GM10266 (cell line): Measurements from ENCODE around the gene PLXNA2.

Source experiments
- DNase-seq: peaks from one replicate; pipeline ENCODE4 v3.0.0; 2012; ENCODE audit errors: extremely low spot score
- TF ChIP-seq, protein P1 (sequence below): IDR thresholded peaks from 2 replicates; pipeline ENCODE4 v1.5.1; 2012; ENCODE audit warnings: mild to moderate bottlenecking, low read depth; ENCODE audit not compliant: control insufficient read depth, insufficient read depth; ENCODE audit errors: missing control alignments

Gene PLXNA2

GRCh38 chr1:208058756-208059155 is 185.4 kb downstream of the PLXNA2 start:
- DNase-seq, result no peak
- TF ChIP-seq, protein P1, sequence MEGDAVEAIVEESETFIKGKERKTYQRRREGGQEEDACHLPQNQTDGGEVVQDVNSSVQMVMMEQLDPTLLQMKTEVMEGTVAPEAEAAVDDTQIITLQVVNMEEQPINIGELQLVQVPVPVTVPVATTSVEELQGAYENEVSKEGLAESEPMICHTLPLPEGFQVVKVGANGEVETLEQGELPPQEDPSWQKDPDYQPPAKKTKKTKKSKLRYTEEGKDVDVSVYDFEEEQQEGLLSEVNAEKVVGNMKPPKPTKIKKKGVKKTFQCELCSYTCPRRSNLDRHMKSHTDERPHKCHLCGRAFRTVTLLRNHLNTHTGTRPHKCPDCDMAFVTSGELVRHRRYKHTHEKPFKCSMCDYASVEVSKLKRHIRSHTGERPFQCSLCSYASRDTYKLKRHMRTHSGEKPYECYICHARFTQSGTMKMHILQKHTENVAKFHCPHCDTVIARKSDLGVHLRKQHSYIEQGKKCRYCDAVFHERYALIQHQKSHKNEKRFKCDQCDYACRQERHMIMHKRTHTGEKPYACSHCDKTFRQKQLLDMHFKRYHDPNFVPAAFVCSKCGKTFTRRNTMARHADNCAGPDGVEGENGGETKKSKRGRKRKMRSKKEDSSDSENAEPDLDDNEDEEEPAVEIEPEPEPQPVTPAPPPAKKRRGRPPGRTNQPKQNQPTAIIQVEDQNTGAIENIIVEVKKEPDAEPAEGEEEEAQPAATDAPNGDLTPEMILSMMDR, result no peak

- TF ChIP-seq, protein P1, result no peak
- DNase-seq, result no peak
Measured at GRCh38 chr1:208058267-208058666, 185.9 kb downstream of the PLXNA2 start.

DNA sequence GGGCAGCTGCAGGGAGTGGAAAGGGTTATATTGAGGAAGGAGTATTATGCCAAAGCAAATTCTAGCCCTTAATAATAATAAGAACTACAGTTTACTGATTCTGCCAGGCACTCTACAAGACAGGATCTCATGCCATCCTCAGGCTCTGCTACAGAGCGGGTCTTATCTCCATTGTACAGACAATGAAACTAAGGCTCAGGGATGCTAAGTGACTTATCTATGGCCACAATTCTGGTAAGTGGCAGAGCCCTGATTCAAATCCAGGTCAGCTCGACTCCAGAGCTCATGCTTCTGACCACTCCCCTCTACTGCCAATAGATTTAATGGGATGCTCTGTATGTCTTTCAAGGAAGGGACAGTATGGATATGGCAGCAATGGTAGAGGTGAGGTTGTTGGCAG is 187.1 kb downstream of the PLXNA2 start:
- DNase-seq, result no peak
- TF ChIP-seq, protein P1, result no peak

DNA sequence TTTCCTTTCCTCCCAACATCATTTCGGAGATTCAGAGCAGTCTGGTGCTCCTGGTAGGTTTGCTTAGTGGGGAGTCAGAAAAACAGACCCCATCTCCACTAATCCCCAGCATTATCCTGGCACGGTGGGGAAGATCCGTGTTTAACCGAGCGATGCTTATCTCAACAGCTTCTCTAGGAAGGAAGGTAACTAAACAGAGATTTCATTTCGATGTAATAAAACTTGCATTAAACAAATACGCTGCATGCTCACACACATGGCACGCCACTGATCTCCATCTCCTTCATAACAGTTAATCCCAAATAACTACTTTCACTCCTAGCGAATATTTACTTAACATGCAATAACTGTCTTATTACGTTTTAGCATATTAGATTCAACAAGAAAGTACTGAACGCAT is 188.6 kb downstream of the PLXNA2 start:
- no peak for DNase-seq
- TF ChIP-seq, protein P1, result no peak

DNA sequence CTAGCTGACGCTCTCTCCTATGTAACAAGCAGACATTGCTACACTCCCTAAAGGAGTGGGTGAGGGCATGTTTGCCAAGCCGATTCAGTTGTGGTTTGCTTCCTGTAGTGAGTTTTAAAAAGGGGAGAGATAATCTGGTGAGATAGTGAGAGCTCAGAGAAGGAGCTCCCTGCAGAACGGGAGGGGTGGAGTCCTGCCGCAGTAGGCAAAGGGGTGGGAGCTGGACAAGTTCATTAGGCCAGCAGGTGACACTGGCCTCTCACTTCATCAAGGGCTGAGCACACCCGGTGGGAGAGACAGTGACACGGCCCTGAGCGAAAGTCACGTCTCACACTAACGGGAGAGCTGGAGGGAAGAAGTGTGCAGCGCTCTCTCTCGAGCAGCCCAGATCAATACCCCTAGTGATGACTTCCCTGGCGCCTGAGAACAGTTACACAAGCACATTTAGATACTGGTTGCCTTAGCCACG is 189.2 kb downstream of the PLXNA2 start:
- DNase-seq, result no peak
- TF ChIP-seq, protein P1, result no peak

GRCh38 chr1:208054485-208054884 is 189.7 kb downstream of the PLXNA2 start:
- TF ChIP-seq, protein P1, result no peak
- DNase-seq, result no peak

GRCh38 chr1:208053661-208054060 is 190.5 kb downstream of the PLXNA2 start:
- DNase-seq, result no peak
- TF ChIP-seq, protein P1, result no peak
